ENCODE data around the gene PTPRCAP.
A peak's percentile ranks its signal among the peaks of the same experiment; 100 is the strongest.

Gene PTPRCAP

DNA sequence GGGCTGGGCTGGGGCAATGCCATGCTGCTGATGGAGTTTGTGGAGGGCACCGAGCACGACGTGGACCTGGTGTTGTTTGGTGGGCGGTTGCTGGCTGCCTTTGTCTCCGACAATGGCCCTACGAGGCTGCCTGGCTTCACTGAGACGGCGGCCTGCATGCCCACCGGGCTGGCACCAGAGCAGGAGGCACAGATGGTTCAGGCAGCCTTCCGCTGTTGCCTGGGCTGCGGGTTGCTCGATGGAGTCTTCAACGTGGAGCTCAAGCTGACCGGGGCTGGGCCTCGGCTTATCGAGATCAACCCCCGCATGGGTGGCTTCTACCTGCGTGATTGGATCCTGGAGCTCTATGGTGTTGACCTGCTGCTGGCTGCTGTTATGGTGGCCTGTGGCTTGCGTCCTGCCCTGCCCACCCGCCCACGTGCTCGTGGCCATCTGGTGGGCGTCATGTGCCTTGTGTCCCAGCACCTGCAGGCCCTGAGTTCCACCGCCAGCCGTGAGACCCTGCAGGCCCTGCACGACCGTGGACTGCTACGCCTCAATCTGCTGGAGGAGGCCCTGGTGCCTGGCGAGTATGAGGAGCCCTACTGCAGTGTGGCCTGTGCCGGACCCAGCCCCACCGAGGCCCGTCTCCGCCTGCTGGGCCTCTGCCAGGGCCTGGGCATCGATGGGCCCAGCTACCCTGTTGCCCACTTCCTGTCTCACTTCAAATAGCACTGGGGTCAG lies 13.4 kb downstream of the PTPRCAP start:
- DNase-seq, result no peak

DNA sequence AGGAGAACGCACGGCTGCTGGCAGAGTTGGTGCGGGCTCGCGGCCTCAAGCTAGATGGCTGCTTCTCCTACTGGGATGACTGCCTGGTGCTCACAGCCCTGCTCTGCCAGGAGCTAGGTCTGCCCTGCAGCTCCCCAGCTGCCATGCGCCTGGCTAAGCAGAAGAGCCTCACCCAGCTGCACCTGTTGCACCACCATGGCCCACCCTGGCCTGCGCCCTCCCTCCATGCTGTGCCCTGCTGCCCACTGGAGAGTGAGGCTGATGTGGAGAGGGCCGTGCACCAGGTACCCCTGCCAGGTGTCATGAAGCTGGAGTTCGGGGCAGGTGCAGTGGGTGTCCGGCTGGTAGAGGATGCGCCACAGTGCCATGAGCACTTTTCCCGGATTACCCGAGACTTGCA lies 14.0 kb downstream of the PTPRCAP start:
- no peak for DNase-seq

DNA sequence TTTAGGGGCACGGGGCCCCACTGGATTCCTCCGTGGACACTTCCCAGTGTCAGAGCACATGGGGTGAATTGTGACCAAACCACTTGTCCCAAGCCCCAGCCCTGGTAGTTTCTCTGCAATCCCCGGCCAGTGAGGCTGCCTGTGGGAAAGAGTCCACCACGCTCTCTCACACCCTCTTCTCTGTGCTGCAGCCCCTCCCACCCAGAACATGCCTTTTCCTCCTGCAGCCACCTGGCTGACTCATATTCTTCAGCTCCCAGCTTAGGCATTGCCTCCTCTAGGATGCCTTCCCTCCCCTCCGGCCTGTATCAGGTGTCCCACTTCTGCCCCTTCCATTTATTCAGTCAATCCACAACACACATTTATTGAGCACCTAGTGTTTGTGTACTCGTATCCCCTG lies 14.6 kb downstream of the PTPRCAP start:
- no peak for DNase-seq

DNA sequence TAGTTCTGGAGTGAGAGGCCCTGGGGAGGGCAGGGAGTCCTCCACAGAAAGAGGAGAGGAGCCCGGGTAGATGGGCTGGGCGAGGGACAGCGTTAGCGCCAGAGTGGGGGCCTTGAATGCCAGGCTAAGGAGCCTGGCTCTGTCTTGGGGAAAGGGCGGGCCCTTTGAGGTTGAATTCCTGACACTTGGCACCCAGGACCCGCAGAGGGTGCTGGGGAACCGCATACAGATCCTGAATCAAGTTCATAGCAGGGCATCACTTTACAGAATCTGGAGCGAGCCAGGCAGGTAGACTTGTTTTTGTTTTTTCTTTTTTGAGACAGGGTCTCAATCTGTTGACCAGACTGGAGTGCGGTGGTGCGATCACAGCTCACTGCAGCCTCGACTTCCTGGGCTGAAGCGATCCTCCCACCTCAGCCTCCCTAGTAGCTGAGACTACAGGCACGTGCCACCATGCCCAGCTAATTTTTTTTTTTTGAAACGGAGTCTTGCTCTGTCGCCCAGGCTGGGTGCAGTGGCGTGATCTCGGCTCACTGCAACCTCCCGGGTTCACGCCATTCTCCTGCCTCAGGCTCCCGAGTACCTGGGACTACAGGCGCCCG lies 16.0 kb downstream of the PTPRCAP start:
- DNase-seq, result no peak

DNA sequence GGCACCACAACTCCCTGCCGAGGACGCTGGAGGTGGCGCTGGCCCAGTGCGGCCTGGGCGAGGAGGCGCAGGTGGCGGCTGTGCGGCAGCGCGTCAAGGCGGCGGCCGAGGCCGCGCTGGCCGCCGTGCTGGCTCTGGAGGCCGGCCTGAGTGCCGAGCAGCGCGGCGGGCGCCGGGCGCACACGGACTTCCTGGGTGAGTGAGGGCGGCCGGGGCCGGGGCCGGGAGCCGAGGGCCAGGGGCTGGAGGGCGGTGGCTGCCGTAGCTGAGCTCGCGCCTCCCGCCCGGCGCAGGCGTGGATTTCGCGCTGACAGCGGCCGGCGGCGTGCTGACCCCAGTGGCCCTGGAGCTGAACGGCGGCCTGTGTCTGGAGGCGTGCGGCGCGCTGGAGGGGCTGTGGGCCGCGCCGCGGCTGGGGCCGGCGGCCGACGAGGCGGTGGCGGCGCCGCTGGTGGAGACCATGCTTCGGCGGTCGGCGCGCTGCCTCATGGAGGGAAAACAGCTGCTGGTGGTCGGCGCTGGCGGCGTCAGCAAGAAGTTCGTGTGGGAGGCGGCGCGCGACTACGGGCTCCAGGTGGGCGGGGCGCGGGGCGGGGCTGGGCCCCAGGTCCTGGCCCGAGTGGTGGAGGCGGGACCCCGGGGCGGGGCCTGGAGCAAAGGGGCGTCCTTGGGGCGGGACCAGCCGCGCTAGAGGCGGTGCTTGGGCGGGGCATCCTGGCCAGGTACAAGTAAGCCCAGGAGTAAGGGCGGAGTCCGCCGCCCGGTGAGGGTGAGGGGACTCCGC lies 16.6 kb downstream of the PTPRCAP start:
- DNase-seq, result peak; percentile 84

DNA sequence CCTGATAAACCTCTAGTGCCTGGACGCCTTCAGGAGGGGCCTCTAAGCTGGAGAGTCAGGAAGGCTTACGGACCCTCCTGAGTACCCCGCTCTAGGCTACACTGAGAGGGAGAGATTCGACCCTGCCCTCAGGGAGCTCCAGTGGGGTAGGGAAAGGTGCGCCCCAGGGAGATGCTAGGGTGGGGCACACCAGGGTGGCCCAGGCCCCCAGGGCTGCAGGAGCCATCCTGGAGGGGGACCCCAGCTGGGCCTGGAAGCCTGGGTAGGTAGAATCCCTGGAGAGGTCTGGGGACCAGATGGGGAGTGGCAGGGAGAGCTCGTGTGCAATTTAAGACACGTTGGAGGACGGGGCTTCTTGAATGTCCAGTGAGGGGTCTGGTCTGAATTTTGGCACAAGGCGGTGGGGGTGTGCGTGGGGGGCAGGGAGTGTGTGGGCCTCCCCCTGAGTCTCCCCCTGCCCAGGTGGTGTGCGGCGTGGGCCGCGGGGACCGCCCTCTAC lies 17.3 kb downstream of the PTPRCAP start:
- DNase-seq, result peak; percentile 54

DNA sequence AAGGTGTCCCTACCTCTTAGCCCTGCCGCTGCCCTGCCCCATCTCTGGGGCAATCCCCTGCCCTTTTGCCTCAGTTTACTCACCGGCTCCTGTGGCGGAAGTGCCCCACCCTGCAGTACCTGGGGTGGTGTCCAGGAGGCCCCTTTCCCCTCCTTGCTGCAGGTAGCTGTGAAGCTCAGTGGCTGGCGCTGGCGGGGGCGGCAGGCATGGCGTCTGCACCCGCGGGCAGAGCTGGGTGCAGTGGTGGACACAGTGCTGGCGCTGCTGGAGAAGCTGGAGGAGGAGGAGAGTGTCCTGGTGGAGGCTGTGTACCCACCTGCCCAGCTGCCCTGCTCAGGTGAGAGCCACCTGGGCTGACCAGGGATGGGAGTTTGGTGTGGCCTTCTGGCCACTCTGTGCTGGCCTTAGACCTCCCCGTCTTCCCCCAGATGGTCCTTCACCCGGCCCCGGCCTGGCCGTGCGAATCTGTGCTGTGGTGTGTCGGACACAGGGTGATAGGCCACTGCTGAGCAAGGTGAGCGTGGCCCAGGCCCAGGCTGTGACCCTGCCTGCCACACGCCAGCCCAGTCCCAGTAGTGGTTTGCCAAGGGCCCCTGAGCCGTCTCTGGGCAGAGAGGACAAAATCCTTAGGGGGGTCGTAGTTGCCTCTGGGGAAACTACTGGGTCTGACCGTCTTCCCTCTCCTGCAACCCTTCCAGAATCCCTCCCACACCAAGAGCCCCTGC lies 18.0 kb downstream of the PTPRCAP start:
- no peak for DNase-seq

DNA sequence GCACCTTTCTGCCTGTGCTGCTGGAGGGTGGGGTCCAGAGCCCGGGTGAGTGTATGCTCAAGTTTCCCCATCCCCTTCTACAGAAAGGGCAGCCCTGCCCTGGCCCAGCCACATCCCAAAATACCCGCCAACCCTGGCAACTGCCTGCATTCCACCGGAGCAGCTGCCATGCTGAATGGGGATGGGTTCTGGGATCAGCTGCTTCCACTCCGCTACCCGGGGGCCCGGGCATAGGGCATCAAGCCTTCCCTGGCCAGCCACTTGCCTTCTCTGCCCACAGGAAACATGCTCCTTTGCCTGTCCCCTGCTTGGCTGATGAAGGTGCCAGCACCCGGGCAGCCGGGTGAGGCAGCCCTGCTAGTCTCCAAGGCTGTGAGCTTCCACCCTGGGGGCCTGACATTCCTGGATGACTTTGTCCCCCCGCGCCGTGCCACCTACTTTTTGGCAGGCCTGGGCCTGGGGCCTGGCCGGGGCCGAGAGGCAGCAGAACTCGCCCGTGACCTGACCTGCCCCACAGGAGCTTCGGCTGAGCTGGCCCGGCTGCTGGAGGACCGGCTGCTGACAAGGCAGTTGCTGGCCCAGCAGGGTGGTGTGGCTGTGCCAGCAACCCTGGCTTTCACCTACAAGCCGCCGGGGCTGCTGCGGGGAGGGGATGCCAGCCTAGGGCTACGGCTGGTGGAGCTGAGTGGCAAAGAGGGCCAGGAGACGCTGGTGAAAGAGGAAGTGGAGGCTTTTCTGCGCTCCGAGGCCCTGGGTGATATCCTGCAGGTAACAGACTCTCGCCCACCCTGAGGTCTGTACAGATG lies 18.8 kb downstream of the PTPRCAP start:
- no peak for DNase-seq

DNA sequence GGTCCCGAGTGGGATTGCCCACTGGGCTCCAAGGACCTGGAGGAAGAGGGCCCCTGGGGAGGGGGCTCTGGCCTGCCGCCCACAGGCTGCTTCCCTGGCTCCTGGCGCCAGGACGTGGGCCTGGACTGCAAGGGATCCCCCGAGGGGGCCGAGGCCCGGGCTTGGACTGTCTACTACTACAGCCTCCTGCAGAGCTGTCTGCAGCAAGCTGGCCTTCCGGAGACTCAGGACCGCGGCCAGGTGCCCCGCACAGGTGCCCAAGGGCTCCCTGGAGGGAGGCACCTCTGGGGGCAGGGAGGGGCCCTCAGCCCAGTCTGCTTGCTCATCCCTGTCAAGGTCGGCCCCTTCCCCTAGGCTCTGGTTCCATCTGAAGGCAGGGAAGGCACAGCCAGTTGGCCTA lies 20.1 kb downstream of the PTPRCAP start:
- no peak for DNase-seq

DNA sequence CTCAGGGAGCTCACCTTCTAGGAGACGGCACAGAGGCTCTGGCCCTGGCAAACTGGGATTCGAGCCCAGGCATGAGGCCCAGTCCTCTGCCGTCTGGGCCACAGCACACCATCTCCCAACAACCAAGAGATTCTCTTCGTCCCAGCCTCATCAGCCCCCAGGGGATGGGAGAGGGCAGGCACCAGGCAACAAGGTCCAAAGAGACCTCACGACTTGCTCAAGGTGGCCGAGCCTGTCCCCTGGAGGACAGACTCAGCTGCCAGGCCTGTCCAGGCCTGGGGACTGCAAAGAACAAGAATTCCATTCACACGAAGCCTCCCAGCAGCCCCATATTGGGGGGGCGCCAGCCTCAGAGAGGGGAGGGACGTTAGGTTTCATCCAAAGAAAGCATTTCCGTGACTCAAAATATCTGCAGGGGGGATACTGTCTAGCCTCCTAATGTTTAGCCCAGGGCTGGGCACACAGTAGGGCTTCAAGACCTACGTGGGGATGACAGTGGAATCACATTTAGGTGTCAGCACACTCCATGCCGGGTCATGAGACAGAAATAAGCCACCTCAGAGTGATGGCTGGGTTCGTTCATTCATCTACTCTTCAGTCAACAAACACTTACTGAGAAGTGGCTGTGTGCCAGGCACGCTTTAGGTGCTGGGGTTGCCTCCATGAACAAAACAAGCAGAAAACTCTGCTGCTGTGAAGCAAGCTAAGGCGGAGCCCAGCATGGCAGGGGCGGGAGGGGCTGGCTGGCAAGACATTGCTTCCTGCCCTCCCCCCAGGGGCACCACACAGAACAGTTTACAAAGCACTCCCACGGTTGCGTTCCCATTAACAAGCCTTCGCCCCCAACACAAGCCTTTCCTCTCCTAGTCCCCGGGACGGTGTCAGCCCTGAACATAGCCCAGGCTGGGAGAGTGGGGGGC lies 20.8 kb downstream of the PTPRCAP start:
- no peak for DNase-seq

DNA sequence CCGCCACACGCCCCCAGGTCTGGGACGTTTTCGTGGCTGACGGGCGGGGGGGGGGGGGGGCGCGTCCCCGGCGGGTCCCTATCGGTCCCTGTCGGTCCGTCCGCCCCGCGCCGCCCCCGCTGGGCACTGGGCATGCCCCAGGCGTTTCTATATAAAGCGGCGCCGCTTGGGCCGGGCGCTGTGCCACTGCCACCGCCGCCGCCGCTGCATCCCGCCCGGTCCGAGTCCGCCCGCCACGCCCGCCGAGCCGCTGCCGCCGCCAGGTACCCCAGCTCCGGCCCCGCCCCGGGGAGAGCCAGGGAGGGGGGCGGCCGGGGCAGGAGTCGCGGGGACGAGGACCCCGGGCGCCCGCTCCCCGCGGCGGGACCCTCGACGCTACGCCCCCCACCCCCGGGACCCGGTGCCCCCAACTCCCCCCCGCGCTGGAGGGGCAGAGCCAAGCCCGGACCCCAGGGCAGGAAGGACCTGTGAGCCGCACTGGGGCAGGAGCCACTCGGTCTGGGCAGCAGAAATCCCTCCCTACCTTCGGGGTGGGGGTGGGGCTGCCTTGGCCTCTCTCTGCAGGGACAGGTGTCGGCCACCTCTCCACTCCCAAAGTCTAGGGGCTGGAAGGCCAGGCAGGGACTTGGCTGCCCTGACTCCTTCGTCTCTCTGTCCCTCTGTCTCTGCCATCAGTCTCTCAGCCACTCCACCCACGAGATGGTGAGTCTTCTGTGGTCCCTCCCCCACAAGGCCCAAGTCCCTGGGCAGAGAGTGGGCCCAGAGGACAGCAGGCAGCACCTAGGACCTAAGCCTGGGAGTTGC lies 21.8 kb downstream of the PTPRCAP start, which contains the start of gene CARNS1:
CARNS1 (plus strand) TSS at position 178 of the 804 bp plus-strand sequence; CDS start at position 700, 522 bp downstream.
- no peak for DNase-seq

DNA sequence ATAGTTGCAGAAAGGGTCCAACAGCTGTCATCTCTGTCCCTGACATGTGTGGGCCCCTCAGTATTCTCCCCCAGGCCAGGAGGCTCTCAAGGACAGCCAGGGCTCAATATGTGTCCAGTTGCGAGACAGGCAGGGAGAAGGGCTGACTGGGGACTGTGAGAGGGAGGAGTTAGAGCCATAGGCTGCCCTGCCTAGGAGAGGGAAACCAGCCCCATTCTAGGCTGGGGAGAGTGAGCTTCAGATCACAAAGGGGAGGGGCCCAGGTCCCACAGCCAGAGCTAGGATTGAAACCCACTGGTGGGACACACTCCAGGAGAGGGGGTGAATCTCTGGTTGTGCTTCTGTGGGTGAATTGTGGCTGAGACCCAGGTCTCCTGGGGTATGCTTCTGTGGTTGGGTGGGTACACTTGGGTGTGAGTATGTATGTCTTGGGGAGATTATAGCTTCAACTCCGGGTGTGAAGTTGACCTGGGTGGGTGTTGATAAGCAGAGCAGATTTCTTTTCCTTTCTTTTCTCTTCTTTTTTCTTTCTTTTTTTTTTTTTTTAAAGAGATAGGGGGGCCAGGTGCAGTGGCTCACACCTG lies 24.1 kb downstream of the PTPRCAP start:
- DNase-seq, result no peak

DNA sequence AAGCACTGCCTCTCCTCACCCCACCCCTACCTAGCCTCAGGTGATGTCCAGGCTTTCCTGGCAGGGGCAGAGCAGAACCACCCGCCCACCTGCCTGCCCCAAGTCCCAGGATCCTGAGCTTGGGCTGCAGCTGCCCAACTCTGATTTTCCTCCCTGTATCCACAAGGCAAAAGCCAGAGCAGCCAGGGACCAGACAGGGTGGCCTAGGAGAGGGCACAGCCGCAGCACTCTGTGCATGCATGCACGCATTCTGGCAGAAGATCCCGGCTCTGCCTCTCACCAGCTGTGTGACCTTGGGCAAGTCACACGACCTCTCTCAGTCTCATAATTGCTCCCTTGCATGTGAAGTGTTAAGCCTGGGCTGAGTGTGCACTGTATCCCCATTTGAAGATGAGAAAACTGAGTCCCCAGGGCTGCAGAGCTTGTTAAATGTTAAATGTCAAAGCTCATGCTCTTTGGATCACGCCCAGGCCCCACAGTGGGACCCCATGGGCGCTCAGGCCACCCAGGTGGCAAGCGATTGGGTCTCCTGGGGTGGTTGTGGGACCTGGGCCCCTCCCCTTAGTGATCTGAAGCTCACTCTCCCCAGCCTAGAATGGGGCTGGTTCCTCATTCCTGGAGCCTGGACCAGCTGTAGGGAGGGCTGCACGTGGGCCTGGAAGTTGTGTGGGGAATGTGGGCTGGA lies 24.8 kb downstream of the PTPRCAP start:
- no peak for DNase-seq

DNA sequence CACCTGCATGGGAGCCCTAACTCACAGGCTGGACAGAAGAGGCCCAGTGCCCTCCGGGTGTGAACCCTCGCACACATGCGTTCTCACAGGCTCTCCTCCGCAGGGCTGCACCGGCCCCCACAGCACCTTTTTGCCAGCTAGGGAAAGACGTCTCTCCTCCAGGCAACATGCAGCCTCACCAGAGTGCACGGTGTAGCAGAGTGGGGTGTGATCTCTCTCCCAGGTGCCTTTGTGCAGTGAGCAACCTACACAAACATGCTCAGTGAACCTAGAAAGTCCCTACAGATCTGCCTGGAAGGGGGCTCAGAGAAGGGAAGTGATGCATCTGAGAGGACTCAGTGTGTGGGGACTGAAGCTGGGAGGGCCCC lies 25.7 kb downstream of the PTPRCAP start:
- DNase-seq, result no peak

DNA sequence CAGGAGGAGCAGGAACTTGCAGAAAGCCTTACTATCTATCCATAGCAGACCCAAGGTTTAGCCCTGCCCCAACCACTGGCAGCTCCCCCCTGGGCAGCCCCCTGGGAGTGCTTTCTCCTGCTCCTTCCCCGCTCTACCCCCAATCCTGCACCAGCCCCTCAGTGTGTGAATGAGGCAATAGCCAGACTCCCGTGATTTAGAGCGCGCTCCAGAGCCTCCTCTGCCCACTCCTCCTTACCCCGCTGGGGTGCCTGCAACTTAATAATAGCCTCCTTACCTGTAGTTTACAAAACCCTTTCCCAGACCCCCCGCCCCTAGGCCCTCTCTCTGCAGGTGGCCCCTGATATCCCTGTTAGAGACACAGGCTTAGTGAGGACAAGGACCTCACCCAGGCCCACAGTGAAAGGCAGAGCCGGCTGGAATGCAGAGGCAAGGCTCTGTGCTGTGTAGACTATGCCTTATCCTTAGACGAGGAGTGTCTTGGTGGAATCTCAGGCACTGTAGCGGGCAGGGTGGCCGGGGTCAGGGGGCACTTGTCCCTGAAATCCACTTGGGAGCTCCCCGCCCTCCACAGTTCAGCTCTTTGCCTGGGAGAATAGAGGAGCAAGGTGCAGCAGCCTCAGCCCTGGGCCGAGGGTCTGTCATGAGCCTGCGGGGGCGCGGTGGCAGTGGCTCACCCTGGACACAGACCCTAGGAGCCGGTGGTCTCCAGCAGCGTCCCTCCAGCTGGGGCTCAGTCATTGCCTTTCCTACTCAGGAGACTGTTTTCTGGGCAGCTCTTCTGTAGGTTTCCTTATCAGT lies 26.3 kb downstream of the PTPRCAP start:
- DNase-seq, result no peak

DNA sequence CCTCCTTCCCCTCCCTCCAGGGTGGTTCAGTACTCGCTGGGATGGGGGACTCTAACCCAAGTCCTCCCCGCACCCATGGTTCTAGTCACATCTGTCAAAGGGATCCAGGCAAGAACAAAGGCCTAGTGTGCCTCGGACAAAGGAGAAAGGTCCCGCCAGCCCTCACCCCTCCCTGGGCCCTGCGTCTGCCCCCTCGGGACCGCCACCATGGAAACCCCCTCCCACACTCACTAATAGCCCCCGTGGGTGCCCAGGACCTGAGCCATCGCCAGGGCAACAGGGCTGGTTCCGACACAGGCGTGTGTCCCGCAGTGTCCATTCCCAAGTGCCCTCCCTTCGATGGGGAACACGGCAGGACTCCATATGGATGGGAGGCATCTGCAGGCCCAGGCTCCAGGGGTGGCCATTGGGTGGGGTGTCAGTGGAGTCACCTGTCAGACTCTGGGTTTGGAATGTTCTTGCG lies 27.1 kb downstream of the PTPRCAP start:
- DNase-seq, result no peak

DNA sequence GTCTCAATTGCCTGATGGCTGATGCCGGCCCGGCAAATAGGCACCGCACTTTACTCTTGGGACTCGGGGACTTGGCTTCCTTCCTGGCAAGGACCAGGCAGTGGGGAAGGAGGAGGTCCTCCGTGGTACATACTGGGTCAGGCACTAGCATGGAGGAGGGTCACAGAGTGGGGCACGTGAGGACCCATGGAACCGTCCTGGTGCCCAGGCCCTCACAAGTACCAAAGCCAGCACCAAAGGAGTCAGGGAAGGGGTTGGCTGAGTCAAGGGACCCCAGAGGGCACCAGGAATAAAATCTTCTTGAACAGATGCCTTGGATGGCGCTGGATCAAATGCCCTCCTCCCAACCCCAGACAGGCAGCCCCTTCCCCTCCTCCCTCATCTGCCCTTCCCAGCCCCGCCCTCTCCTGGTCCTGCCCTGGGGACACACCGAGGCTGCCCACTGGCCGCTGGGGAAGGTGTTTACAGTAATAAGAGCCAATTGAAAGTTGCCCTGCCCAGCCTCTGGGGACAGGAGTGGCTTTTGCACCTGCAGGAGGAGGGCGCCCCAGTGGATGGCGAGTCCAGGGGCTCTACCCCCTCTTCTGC lies 27.6 kb downstream of the PTPRCAP start:
- no peak for DNase-seq
